Astrocyte of the hippocampus (primary cell): ENCODE measurements around the gene CYP4B1.
A peak's percentile ranks its signal among the peaks of the same experiment; 100 is the strongest.

Experiments used
- DNase-seq: peaks from one replicate; pipeline ENCODE4 v3.0.0; 2011; ENCODE audit warnings: low read depth, low spot score

CYP4B1 gene

GRCh38 chr1:46793126-46793525 is 5.7 kb upstream of the CYP4B1 start:
- no peak for DNase-seq

DNA sequence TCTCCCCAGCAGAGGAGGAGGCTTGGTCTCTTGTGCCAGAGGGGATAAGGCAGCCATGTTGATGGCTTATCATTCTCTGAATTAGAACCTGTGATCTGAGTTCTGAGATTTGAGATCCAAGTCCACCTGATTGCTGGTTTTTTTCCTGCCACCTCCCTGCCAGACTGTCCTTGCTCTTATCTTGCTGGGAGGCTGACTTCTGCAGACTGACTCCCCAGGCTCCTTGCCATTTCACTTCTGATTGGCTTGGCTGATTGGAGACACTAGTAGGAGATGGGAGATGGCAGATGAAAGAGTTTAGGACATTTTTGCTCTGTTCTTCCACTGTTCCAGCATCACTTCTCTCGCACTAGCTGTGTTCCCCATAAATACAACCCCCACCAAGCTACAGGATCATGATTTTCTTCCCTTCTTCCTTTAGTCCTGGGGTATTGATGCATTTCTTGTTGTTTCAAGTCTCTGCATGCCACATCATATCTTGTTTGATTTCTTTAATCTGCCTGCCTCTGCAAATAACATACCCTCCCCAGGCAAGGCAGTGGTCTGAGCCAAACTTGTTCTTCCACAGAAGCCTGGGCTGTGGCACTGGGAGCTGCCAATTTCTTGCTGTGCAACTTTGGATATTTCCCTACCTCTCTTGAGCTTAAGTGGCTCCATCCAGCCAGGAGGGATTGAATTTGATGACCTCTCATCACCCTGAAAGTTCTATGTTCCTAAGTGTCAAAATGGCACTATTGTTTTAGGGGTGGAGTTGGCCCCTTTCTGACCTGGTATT is 963 bp upstream of the CYP4B1 start:
- DNase-seq = no peak

DNA sequence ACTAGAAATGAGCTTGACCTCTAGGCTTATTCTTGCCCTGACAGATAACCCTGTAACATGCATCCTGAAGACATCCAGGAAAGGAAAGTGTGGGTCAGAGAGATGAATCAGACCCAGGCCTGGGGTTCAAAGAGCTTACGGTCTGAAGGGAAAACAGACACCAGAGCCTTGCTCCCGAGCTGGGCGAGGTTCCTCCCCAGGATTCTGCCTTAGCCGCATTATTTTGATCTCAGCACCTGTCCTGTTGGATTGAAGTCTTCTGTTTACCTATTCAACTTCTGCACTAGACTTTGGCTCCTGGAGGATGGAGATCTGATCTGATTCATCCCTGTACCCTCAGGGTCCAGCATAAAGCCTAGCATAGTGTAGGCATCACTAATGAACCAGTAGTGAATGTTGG is 1.9 kb downstream of the CYP4B1 start:
- DNase-seq = no peak

- no peak for DNase-seq
Observed at GRCh38 chr1:46801323-46802055, 2.6 kb downstream of the CYP4B1 start.

GRCh38 chr1:46802081-46802480 is 3.2 kb downstream of the CYP4B1 start:
- no peak for DNase-seq

- no peak for DNase-seq
Observed at GRCh38 chr1:46802901-46803574, 4.2 kb downstream of the CYP4B1 start.

GRCh38 chr1:46804027-46804889 is 5.4 kb downstream of the CYP4B1 start:
- DNase-seq = no peak

- peak; percentile 17 for DNase-seq
Observed at GRCh38 chr1:46804926-46805325, 6.1 kb downstream of the CYP4B1 start.

GRCh38 chr1:46805755-46806154 is 6.9 kb downstream of the CYP4B1 start:
- DNase-seq = no peak

DNA sequence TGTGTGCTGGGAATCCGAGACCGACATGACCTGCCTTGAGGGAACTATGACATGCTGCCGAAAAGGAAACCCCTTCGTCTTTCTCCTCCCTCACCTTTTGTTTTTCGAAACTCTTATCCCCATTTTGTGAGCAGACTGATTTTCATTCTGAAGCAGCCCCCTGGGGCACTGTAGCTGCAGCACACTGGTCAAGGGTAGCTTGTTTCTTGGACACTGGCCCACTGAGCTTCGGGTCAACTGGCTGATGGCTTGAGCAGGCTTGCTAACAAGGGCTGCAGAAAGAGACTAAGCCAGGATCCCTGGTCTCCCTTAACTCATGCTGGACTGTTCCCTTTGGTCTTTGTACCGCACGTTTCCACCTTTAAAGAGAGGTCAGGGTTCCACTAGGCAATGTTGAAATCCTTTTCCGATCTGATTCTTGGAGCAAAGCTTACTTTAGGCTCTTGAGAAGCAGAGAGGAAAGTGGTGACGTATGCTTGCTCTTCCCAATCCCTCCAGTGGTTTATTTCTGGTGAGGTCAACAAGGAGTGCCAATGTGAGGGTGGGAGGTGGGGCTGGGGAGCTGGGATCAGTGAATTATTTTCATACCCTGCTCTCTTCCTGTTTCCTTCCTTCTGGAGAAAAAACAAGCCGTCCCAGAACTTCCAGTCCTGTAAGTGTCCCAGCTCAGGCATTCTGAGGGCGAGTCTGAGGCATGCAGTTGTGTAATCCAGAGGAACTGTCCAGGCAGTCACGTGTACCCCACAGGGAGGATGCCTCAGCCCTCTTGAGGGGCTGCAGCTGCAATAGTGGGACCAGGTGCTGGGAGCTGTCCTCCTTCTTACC is 7.6 kb downstream of the CYP4B1 start:
- DNase-seq = no peak

DNA sequence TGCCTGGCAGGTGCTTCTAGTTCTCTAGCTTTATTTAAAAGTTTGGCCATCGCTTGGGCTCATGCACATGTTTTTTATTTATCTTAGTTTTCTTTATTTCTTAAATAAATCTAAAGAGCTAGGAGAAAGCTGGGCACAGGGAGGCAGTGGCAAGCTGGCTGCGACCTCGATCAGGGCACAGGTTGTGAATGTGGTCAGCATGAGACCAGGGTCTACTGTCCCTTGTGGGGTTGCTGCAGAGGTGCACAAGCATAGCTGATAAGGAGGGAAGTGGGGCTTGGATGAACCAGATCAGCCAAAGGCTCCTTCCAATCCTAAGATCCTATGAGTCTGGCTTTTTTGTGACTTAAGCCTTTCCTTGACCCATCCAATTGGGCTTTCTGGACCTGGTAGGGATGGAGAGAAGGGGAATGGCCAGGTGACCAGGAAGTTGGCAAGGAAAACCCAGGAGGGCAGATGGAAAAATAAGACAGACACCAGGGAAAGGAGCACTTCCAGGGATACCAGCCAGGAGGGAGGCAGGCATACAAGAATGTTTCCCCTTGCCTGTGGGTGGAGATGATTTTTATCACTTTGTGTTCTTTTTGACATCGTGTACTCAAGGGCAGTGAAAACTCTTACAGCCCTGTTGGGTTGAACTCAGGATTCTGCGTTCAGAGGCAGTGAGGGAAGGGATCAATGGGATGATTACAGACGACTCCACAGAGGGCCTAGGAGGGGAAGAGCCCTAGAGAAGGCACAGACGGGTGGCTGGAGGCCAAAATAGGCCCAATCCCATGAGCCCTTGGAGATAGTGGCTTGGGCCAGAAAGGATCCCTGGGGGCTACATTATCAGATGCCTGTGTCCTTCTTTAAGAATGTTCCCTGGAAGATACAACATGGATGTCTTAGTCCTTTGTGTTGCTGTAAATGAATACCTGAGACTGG is 8.5 kb downstream of the CYP4B1 start:
- no peak for DNase-seq

DNA sequence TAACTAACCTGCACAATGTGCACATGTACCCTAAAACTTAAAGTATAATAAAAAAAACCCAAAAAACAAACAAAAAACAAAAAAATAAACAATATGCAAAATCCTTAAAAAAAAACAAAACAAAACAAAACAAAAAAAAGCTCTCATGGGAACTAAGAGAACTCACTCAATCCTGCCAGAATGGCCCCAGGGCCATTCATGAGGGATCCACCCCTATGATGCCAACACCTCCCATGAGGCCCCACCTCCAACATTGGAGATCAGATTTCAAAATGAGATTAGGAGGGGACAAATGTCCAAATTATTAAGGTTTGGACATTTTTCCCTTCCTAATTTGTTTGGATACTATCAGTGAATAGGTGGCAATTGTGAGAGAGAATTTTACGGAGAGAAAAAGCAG is 10.2 kb downstream of the CYP4B1 start:
- DNase-seq = no peak

- DNase-seq = no peak
Observed at GRCh38 chr1:46809904-46810303, 11.1 kb downstream of the CYP4B1 start.

GRCh38 chr1:46810596-46810995 is 11.8 kb downstream of the CYP4B1 start:
- no peak for DNase-seq

DNA sequence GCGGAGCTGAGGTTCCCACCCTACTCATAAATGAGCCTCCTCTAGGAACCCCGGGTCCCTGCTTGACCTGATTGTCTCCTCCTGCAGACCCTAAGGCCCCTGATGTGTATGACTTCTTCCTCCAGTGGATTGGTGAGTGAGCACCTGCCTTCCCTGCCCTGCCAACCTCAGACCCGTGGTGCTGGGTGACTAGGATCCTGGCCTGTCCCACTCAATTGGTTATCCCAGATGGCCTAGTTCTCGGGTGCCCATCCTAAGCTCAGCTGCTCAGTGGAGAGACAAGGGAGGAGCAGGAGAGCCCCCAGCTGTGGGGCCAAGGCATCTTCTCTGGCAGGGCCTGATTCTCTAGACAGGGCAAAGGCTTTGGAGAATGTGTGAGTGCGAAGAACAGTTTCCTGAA is 12.2 kb downstream of the CYP4B1 start:
- DNase-seq = no peak

- no peak for DNase-seq
Observed at GRCh38 chr1:46812065-46812963, 13.5 kb downstream of the CYP4B1 start.

GRCh38 chr1:46812996-46813857 is 14.4 kb downstream of the CYP4B1 start:
- DNase-seq = no peak
